ENCODE measurements around the gene TIMMDC1.
A peak's percentile ranks its signal among the peaks of the same experiment; 100 is the strongest.

Gene TIMMDC1

GRCh38 chr3:119542168-119542767 lies 43.9 kb downstream of the TIMMDC1 start:
- H3K4me3 ChIP-seq (replicated peaks; ENCODE audit: low read depth, low read length): no peak overlapping the region
- no peaks in the 10 kb centered on the region for H3K27me3 ChIP-seq (replicated peaks; ENCODE audit: control insufficient read depth, insufficient read depth, low read length)
- no peak for DNase-seq (ENCODE audit: extremely low read depth, insufficient read length)
- H3K36me3 ChIP-seq (ENCODE audit: control insufficient read depth, insufficient read depth, low read length): peaks cover 9% of the 10 kb centered on the region
- no peak for TF ChIP-seq CTCF (IDR thresholded peaks at IDR 0.05; ENCODE audit: insufficient read depth, low read length, poor library complexity, severe bottlenecking)

- Histone ChIP-seq H3K27me3 (replicated peaks; ENCODE audit: control insufficient read depth, insufficient read depth, low read length) (no peaks in the 10 kb centered on the region), H3K4me3 (replicated peaks; ENCODE audit: low read depth, low read length) (no peak overlapping the region), H3K36me3 (ENCODE audit: control insufficient read depth, insufficient read depth, low read length) (peaks cover 12% of the 10 kb centered on the region)
- TF ChIP-seq CTCF (IDR thresholded peaks at IDR 0.05; ENCODE audit: insufficient read depth, low read length, poor library complexity, severe bottlenecking): no peak
- DNase-seq (ENCODE audit: extremely low read depth, insufficient read length): no peak
These were observed 44.8 kb downstream of the TIMMDC1 start for GRCh38 chr3:119543147-119543546.

GRCh38 chr3:119547227-119547626 lies 48.9 kb downstream of the TIMMDC1 start:
- Histone ChIP-seq H3K27me3 (replicated peaks; ENCODE audit: control insufficient read depth, insufficient read depth, low read length) (no peaks in the 10 kb centered on the region), H3K4me3 (replicated peaks; ENCODE audit: low read depth, low read length) (no peak overlapping the region), H3K36me3 (ENCODE audit: control insufficient read depth, insufficient read depth, low read length) (peaks cover 16% of the 10 kb centered on the region)
- TF ChIP-seq CTCF (IDR thresholded peaks at IDR 0.05; ENCODE audit: insufficient read depth, low read length, poor library complexity, severe bottlenecking): no peak
- no peak for DNase-seq (ENCODE audit: extremely low read depth, insufficient read length)

GRCh38 chr3:119548341-119548740 lies 50.0 kb downstream of the TIMMDC1 start:
- no peak for TF ChIP-seq CTCF (IDR thresholded peaks at IDR 0.05; ENCODE audit: insufficient read depth, low read length, poor library complexity, severe bottlenecking)
- Histone ChIP-seq H3K36me3 (ENCODE audit: control insufficient read depth, insufficient read depth, low read length) (peaks cover 14% of the 10 kb centered on the region), H3K4me3 (replicated peaks; ENCODE audit: low read depth, low read length) (no peak overlapping the region), H3K27me3 (replicated peaks; ENCODE audit: control insufficient read depth, insufficient read depth, low read length) (no peaks in the 10 kb centered on the region)
- no peak for DNase-seq (ENCODE audit: extremely low read depth, insufficient read length)

GRCh38 chr3:119550192-119550910 lies 52.0 kb downstream of the TIMMDC1 start:
- peak; percentile 59 for DNase-seq (ENCODE audit: extremely low read depth, insufficient read length)
- peak; percentile 38 for TF ChIP-seq CTCF (IDR thresholded peaks at IDR 0.05; ENCODE audit: insufficient read depth, low read length, poor library complexity, severe bottlenecking)
- Histone ChIP-seq H3K4me3 (replicated peaks; ENCODE audit: low read depth, low read length) (peak overlapping the region; percentile 36), H3K27me3 (replicated peaks; ENCODE audit: control insufficient read depth, insufficient read depth, low read length) (no peaks in the 10 kb centered on the region), H3K36me3 (ENCODE audit: control insufficient read depth, insufficient read depth, low read length) (peaks cover 13% of the 10 kb centered on the region)
